Endothelial cell of umbilical vein (primary cell): ENCODE data around the gene NCS1. TPM values are rescaled to one million over a fixed set of nuclear protein-coding genes. Genes with fewer than 3 reads are reported as not detected.

ENCODE experiments used
- BruUV-seq: library from RNA; stranded (reverse); fragments of 400-500 nt; replicated peaks from 2 replicates; lab custom pipeline; 2021; lab: Mats Ljungman, UMichigan
- CTCF ChIA-PET: fragments of 300-600, 350-600 bp; sonication (Branson Sonifier 250); formaldehyde crosslinking; loops from one replicate; lab custom pipeline; 2021; ENCODE audit warnings: antibody characterized with exemption, inconsistent platforms; lab: Charles Lee
- POLR2A ChIA-PET: fragments of 300-600, 350-600 bp; sonication (Branson Sonifier 250); formaldehyde crosslinking; loops from one replicate; lab custom pipeline; 2021; ENCODE audit warnings: antibody characterized with exemption, inconsistent platforms; lab: Charles Lee
- DNase-seq: peaks from one replicate; pipeline ENCODE4 v3.0.0-alpha.2; 2011; ENCODE audit warnings: low read depth, low spot score
- FAIRE-seq: peaks from 2 replicates; lab custom pipeline; 2011; peaks lifted over from hg19 to GRCh38; lab: Jason Lieb, UNC
- H2AFZ ChIP-seq: 2 replicates; pipeline ENCODE4 v1.6.0; 2012; ENCODE audit warnings: low read depth, low read length, control low read depth, inconsistent platforms
- H3K27ac ChIP-seq: 2 replicates; pipeline ENCODE4 v1.5.1; 2011; ENCODE audit warnings: low read depth, mild to moderate bottlenecking, control low read depth, low read length, moderate library complexity; ENCODE audit not compliant: insufficient read depth
- H3K27me3 ChIP-seq, 2 experiments: 2 replicates each; pipeline versions ENCODE4 v1.6.0 to v1.6.1; 2011; ENCODE audit warnings: low read length in 2 of 2, mixed read lengths in 1 of 2; ENCODE audit not compliant: control insufficient read depth in 2 of 2, insufficient read depth in 2 of 2
- H3K36me3 ChIP-seq, 2 experiments: 2 replicates in 1 of 2; 3 replicates in 1 of 2; pipeline ENCODE4 v1.5.1; 2011; ENCODE audit warnings: low read length in 2 of 2, mild to moderate bottlenecking in 1 of 2, moderate library complexity in 1 of 2; ENCODE audit not compliant: control insufficient read depth in 2 of 2, insufficient read depth in 2 of 2; ENCODE audit errors: extremely low read depth in 1 of 2
- H3K4me1 ChIP-seq: 3 replicates; pipeline ENCODE4 v1.5.1; 2011; ENCODE audit warnings: mild to moderate bottlenecking, low read length; ENCODE audit not compliant: control insufficient read depth, insufficient read depth; ENCODE audit errors: extremely low read depth
- H3K4me2 ChIP-seq: 2 replicates; pipeline ENCODE4 v1.6.1; 2011; ENCODE audit warnings: low read length, control low read depth, mixed read lengths; ENCODE audit not compliant: insufficient read depth
- H3K4me3 ChIP-seq, 3 experiments: fragments of 200-600 bp in 1 of 3; sonication (generic), shearing (Covaris generic) in 1 of 3; replicated peaks in 1 of 3; 2 replicates each; pipeline ENCODE4 v1.5.1; 2011 to 2016; ENCODE audit warnings: control low read depth in 3 of 3, low read length in 3 of 3, mild to moderate bottlenecking in 2 of 3, inconsistent platforms in 1 of 3, low read depth in 1 of 3, moderate library complexity in 1 of 3; ENCODE audit not compliant: insufficient read depth in 1 of 3
- H3K79me2 ChIP-seq: 2 replicates; pipeline ENCODE4 v1.6.0; 2012; ENCODE audit warnings: low read length, inconsistent platforms; ENCODE audit not compliant: control insufficient read depth, insufficient read depth
- H3K9ac ChIP-seq: replicated peaks from 2 replicates; pipeline ENCODE3; 2011; ENCODE audit warnings: low read length, control low read depth; ENCODE audit not compliant: insufficient read depth; ENCODE audit errors: extremely low read depth
- H3K9me1 ChIP-seq: replicated peaks from 3 replicates; pipeline ENCODE4 v1.6.0; 2011; ENCODE audit warnings: mild to moderate bottlenecking, low read length; ENCODE audit not compliant: control insufficient read depth, insufficient read depth; ENCODE audit errors: extremely low read depth
- H3K9me3 ChIP-seq: replicated peaks from 2 replicates; pipeline ENCODE4 v1.5.1; 2012; ENCODE audit warnings: low read length, inconsistent platforms; ENCODE audit not compliant: control insufficient read depth, insufficient read depth
- H4K20me1 ChIP-seq: replicated peaks from 2 replicates; pipeline ENCODE3; 2011; ENCODE audit warnings: mild to moderate bottlenecking, low read length; ENCODE audit not compliant: control insufficient read depth, insufficient read depth; ENCODE audit errors: extremely low read depth
- EZH2 ChIP-seq: IDR thresholded peaks from 2 replicates; pipeline ENCODE4 v1.6.1; 2012; ENCODE audit warnings: borderline replicate concordance, low read depth, mild to moderate bottlenecking, moderate library complexity, low read length, inconsistent platforms; ENCODE audit not compliant: severe bottlenecking
- FOS ChIP-seq: IDR thresholded peaks from 2 replicates; pipeline ENCODE4 v1.6.1; 2011; ENCODE audit warnings: mild to moderate bottlenecking, low read length, moderate library complexity, borderline replicate concordance; ENCODE audit not compliant: insufficient read depth
- GATA2 ChIP-seq: IDR thresholded peaks from 2 replicates; pipeline ENCODE4 v1.7.0; 2011; ENCODE audit warnings: low read depth, mild to moderate bottlenecking, moderate library complexity, mixed read lengths, low read length; ENCODE audit not compliant: insufficient read length, insufficient read depth
- JUN ChIP-seq: IDR thresholded peaks from 2 replicates; pipeline ENCODE4 v1.6.1; 2011; ENCODE audit warnings: borderline replicate concordance, low read depth; ENCODE audit not compliant: insufficient read length, insufficient read depth
- MYC ChIP-seq: IDR thresholded peaks from one replicate; pipeline ENCODE4 v1.6.1; 2011; ENCODE audit warnings: mild to moderate bottlenecking, low read depth, low read length
- POLR2A ChIP-seq: IDR thresholded peaks from 2 replicates; pipeline ENCODE4 v1.6.1; 2012; ENCODE audit warnings: low read depth, mild to moderate bottlenecking, control low read depth, low read length
- POLR2AphosphoS5 ChIP-seq: IDR thresholded peaks from 2 replicates; pipeline ENCODE4 v1.6.1; 2012; ENCODE audit warnings: low read depth, mild to moderate bottlenecking, control low read depth, low read length, moderate library complexity; ENCODE audit not compliant: insufficient read depth
- dilution Hi-C: fragments of 300-500 bp; cut with MboI; formaldehyde crosslinking; loops from one replicate; pipeline ENCODE4 v1.15.0; 2019; ENCODE audit warnings: low sequenced_read_pairs; ENCODE audit not compliant: extremely low pct_ligation_motif_present
- intact Hi-C: fragments of 100-400 bp; cut with micrococcal nuclease; formaldehyde crosslinking; loops from one replicate; pipeline ENCODE4 v1.10.0; 2022
- polyA plus RNA-seq, 4 experiments: library from polyadenylated mRNA; depleted of rRNA in 3 of 4; stranded (reverse) in 3 of 4; unstranded in 1 of 4; fragments of >200 nt; gene quantifications; 2 replicates each; pipeline versions ENCODE4 v1.2.1 to v1.2.3, GENCODE V29; 2011 to 2012; ENCODE audit warnings: missing spikeins in 1 of 4
- total RNA-seq: library from RNA; stranded (reverse); gene quantifications from 2 replicates; pipeline ENCODE4 v1.2.3, GENCODE V29; 2021
- TF ChIP-seq, protein P1 (sequence below), 2 donors: IDR thresholded peaks; 1 replicate in 1 of 2; 2 replicates in 1 of 2; pipeline ENCODE4 v1.5.1; 2011; ENCODE audit warnings: low read length in 2 of 2, mild to moderate bottlenecking in 2 of 2, moderate library complexity in 2 of 2, control low read depth in 1 of 2, inconsistent platforms in 1 of 2, low read depth in 1 of 2; ENCODE audit not compliant: insufficient read depth in 1 of 2; ENCODE audit errors: extremely low read depth in 1 of 2
- TF ChIP-seq, protein P2 (sequence below): IDR thresholded peaks from 2 replicates; pipeline ENCODE4 v1.6.1; 2011; ENCODE audit not compliant: insufficient read depth, insufficient read length

NCS1 gene
- total and polyA plus RNA-seq, 2 donors (not counting 3 experiments of a cell fraction or from before 2014, with no cell fraction given), result 53.6 to 77.4 TPM

DNA sequence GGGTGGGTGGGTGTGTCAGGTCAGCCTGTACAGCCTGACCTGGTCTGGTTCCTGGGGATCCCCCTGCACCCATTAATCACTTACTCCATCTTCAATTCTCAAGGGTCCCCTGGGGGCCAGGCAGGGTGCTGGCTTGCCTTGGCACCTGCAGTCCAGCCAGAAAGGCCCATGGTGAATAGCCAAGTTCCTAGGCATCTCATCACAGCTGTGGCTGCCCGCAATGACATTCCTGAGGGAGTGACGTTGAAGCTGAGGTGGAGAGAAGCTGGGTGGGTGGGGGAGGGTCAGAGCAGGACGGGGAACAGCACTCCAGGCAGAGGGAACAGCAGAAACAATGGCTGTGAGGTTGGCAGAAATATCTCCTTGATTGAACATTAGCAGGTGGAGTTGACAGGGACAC, 103.9 kb downstream of the NCS1 start:
- no peak overlapping the region for H3K4me3 ChIP-seq

More for the DNA sequence above, 103.9 kb downstream of the NCS1 start:
- BruUV-seq, result no TSS peak
- no peaks in the 10 kb centered on the region for H3K36me3 ChIP-seq
- no peak for DNase-seq
- H3K79me2 ChIP-seq, result no peaks in the 10 kb centered on the region
- no peaks in the 10 kb centered on the region for H4K20me1 ChIP-seq
- H3K9ac ChIP-seq, result no peak overlapping the region
- no peak for FAIRE-seq
- no peak overlapping the region for H3K27ac ChIP-seq
- H3K4me1 ChIP-seq, result peaks cover 19% of the 10 kb centered on the region
- H2AFZ ChIP-seq, result no peak overlapping the region
- H3K9me1 ChIP-seq, result no peaks in the 10 kb centered on the region
- ChIA-PET POLR2A (no interaction called here), CTCF (no interaction called here)
- dilution Hi-C loops, result no loop called here
- TF ChIP-seq EZH2 (no peak), POLR2AphosphoS5 (no peak), FOS (no peak), GATA2 (no peak), MYC (no peak), JUN (no peak), POLR2A (no peak)
- TF ChIP-seq, protein P1, sequence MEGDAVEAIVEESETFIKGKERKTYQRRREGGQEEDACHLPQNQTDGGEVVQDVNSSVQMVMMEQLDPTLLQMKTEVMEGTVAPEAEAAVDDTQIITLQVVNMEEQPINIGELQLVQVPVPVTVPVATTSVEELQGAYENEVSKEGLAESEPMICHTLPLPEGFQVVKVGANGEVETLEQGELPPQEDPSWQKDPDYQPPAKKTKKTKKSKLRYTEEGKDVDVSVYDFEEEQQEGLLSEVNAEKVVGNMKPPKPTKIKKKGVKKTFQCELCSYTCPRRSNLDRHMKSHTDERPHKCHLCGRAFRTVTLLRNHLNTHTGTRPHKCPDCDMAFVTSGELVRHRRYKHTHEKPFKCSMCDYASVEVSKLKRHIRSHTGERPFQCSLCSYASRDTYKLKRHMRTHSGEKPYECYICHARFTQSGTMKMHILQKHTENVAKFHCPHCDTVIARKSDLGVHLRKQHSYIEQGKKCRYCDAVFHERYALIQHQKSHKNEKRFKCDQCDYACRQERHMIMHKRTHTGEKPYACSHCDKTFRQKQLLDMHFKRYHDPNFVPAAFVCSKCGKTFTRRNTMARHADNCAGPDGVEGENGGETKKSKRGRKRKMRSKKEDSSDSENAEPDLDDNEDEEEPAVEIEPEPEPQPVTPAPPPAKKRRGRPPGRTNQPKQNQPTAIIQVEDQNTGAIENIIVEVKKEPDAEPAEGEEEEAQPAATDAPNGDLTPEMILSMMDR (IDR thresholded peaks at IDR 0.05; ENCODE audit: extremely low read depth in 1 of 2, insufficient read depth in 1 of 2, low read depth in 1 of 2, low read length in 2 of 2), result no peak
- TF ChIP-seq, protein P2, sequence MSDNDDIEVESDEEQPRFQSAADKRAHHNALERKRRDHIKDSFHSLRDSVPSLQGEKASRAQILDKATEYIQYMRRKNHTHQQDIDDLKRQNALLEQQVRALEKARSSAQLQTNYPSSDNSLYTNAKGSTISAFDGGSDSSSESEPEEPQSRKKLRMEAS, result no peak
- intact Hi-C loops, result no loop called here
- H3K27me3 ChIP-seq, result peaks cover 0 to 2% of the 10 kb centered on the region in 2 experiments
- no peak overlapping the region for H3K4me2 ChIP-seq
- no peaks in the 10 kb centered on the region for H3K9me3 ChIP-seq
